AG04450 (cell line): ENCODE measurements around the gene ST14. TPM values are rescaled to one million over a fixed set of nuclear protein-coding genes. Genes with fewer than 3 reads are reported as not detected.

Experiments used
- CTCF ChIA-PET: fragments of 300-600, 350-600 bp; formaldehyde crosslinking; extraction: SDS; loops from one replicate; lab custom pipeline; 2022; ENCODE audit warnings: antibody characterized with exemption, inconsistent platforms; lab: Charles Lee
- POLR2A ChIA-PET: fragments of 350-600 bp; formaldehyde crosslinking; extraction: SDS; loops from one replicate; lab custom pipeline; 2021; ENCODE audit warnings: antibody characterized with exemption, inconsistent platforms; lab: Yijun Ruan, JAX
- DNase-seq: peaks from one replicate; pipeline ENCODE4 v3.0.0-alpha.2; 2011; ENCODE audit warnings: low read depth, low spot score
- H3K27ac ChIP-seq: one replicate; pipeline ENCODE4 v1.5.1; 2012; ENCODE audit warnings: low read depth, low read length, control low read depth
- H3K27me3 ChIP-seq: one replicate; pipeline ENCODE4 v1.6.0; 2012; ENCODE audit warnings: low read length; ENCODE audit not compliant: control insufficient read depth, insufficient read depth
- H3K4me3 ChIP-seq: 2 replicates; pipeline ENCODE4 v1.5.1; 2011; ENCODE audit warnings: mild to moderate bottlenecking, low read depth, low read length, control low read depth
- H3K9me3 ChIP-seq: 2 replicates; pipeline ENCODE4 v1.5.1; 2012; ENCODE audit warnings: low read length; ENCODE audit not compliant: control insufficient read depth, insufficient read depth
- polyA minus RNA-seq: library from RNA; depleted of rRNA, polyadenylated mRNA; stranded (reverse); fragments of >200 nt; gene quantifications from 2 replicates; pipeline ENCODE4 v1.2.3, GENCODE V29; 2011; rRNA and poly(A)+ RNA removed
- polyA plus RNA-seq: library from polyadenylated mRNA; depleted of rRNA; stranded (reverse); fragments of >200 nt; gene quantifications from 2 replicates; pipeline ENCODE4 v1.2.3, GENCODE V29; 2011; rRNA removed
- TF ChIP-seq, protein P1 (sequence below): IDR thresholded peaks from 2 replicates; pipeline ENCODE4 v1.5.1; 2011; ENCODE audit warnings: low read depth, low read length, control low read depth, inconsistent platforms

The ST14 gene
- 0.10 TPM in 1 of 2 replicates, not detected in the other for polyA plus RNA-seq
- not detected in 2 replicates for polyA minus RNA-seq

DNA sequence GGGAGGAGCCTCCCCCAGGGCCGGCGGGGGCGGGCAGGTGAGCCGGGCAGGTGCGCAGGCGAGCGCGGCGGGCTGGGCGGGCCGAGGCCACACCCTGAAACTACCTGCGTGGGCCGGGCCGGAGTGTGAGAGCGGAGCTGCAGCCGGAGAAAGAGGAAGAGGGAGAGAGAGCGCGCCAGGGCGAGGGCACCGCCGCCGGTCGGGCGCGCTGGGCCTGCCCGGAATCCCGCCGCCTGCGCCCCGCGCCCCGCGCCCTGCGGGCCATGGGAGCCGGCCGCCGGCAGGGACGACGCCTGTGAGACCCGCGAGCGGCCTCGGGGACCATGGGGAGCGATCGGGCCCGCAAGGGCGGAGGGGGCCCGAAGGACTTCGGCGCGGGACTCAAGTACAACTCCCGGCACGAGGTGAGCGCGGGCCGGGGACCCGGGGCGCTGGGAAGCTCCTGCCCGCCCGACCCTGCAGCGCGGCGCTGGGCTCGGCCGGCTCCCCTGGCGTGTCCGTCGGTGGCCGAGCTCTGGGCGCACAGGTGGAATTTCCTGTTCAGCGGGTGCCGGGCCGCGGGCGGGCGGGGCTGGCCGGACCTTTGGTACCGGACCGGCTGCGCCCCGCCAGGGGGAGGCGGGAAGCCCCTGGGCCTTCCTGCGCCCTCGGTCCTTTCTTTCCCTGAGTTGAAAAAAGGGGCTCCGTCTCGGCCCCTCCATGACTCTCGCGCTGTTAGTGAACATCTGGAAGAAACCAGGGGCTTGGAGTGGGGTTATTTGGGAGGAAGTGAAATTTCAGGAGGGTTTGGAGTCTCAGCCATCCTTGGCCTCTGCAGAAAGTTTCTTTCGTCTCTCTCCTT is at the start of gene ST14:
Gene ST14 (plus strand): TSS at position 126 of the 841 bp plus-strand sequence. CDS start 198 bp downstream, at position 324.
- no peak for DNase-seq
- Histone ChIP-seq H3K9me3 (no peaks in the 10 kb centered on the region), H3K27me3 (peaks cover 48% of the 10 kb centered on the region), H3K27ac (no peak within 1 kb of the TSS), H3K4me3 (no peak within 1 kb of the TSS)
- CTCF ChIA-PET: interaction anchor here (1.1 kb wide), 1 partner anchor 27 kb away, joined by 6 read pairs; no protein-coding TSS in a partner anchor
- POLR2A ChIA-PET: interaction anchor here (0.6 kb wide), 1 partner anchor 1115 kb away, joined by 3 read pairs; no protein-coding TSS in a partner anchor
- TF ChIP-seq, protein P1, sequence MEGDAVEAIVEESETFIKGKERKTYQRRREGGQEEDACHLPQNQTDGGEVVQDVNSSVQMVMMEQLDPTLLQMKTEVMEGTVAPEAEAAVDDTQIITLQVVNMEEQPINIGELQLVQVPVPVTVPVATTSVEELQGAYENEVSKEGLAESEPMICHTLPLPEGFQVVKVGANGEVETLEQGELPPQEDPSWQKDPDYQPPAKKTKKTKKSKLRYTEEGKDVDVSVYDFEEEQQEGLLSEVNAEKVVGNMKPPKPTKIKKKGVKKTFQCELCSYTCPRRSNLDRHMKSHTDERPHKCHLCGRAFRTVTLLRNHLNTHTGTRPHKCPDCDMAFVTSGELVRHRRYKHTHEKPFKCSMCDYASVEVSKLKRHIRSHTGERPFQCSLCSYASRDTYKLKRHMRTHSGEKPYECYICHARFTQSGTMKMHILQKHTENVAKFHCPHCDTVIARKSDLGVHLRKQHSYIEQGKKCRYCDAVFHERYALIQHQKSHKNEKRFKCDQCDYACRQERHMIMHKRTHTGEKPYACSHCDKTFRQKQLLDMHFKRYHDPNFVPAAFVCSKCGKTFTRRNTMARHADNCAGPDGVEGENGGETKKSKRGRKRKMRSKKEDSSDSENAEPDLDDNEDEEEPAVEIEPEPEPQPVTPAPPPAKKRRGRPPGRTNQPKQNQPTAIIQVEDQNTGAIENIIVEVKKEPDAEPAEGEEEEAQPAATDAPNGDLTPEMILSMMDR: no peak

- Histone ChIP-seq H3K9me3 (no peaks in the 10 kb centered on the region), H3K4me3 (no peak overlapping the region), H3K27ac (no peak overlapping the region), H3K27me3 (peaks cover 7% of the 10 kb centered on the region)
- POLR2A ChIA-PET: no interaction called here
- TF ChIP-seq, protein P1: no peak
- no peak for DNase-seq
- CTCF ChIA-PET: no interaction called here
Measured at GRCh38 chr11:130110339-130111108, 49.1 kb upstream of the ST14 start.

GRCh38 chr11:130112071-130112830 is 47.3 kb upstream of the ST14 start:
- CTCF ChIA-PET: no interaction called here
- Histone ChIP-seq H3K9me3 (no peaks in the 10 kb centered on the region), H3K4me3 (no peak overlapping the region), H3K27ac (no peak overlapping the region), H3K27me3 (peaks cover 2% of the 10 kb centered on the region)
- TF ChIP-seq, protein P1: no peak
- DNase-seq: no peak
- POLR2A ChIA-PET: no interaction called here

DNA sequence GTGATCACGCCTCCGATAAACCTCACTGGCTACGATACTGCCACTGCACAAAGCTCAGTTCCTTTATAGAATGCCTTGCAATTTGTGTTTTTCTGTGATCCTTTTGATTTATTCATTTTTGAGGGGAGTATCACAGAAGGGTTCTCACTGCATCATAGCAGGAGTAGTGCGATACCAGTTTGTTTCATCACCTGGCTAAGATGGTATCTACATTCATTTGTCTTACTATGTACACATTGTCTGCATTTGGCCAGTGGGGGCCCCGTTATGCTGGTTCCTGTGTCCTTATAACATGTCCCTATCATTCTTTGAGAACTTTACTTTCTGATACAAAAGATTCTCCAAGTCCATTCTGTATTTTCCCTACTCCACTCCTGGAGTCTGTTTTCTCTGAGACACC is 45.3 kb upstream of the ST14 start:
- H3K4me3 ChIP-seq: no peak overlapping the region
- ChIA-PET POLR2A (no interaction called here), CTCF (interaction anchor here (0.6 kb wide), 1 partner anchor 111 kb away, joined by 3 read pairs; no protein-coding TSS in a partner anchor)
- no peak for DNase-seq
- H3K27ac ChIP-seq: no peak overlapping the region
- TF ChIP-seq, protein P1: no peak
- H3K27me3 ChIP-seq: peaks cover 2% of the 10 kb centered on the region
- H3K9me3 ChIP-seq: no peaks in the 10 kb centered on the region
